Measurements from ENCODE around the gene SHLD2.
"Not testable (repeated sequence)": the region's sequence is repeated elsewhere in the genome, so short reads cannot be mapped to it uniquely, and the experiment has no call there.

SHLD2 gene

GRCh38 chr10:87213806-87214205, 118.8 kb downstream of the SHLD2 start:
- H3K27me3 ChIP-seq (ENCODE audit: control insufficient read depth in 3 of 3, insufficient read depth in 3 of 3, low read depth in 1 of 3, low read length in 3 of 3); DNase-seq (ENCODE audit: low spot score); H3K4me2 ChIP-seq (ENCODE audit: insufficient read depth, low read length, poor library complexity, severe bottlenecking); H2BK15ac ChIP-seq (ENCODE audit: low read length); H2BK12ac ChIP-seq (ENCODE audit: low read length); H3K9ac ChIP-seq (ENCODE audit: low read depth, low read length, poor library complexity); H2BK120ac ChIP-seq (ENCODE audit: low read depth, low read length); H2AFZ ChIP-seq (ENCODE audit: low read length); H2BK5ac ChIP-seq (ENCODE audit: low read length); H3K23ac ChIP-seq (ENCODE audit: low read depth, low read length, poor library complexity); H3K4ac ChIP-seq (ENCODE audit: low read length); H2AK5ac ChIP-seq (ENCODE audit: low read depth, low read length); H3K4me1 ChIP-seq (ENCODE audit: control insufficient read depth in 2 of 2, insufficient read depth in 1 of 2, low read depth in 1 of 2, low read length in 2 of 2); H3K9me3 ChIP-seq (replicated peaks in 1 of 2; ENCODE audit: control insufficient read depth in 2 of 2, insufficient read depth in 1 of 2, low read depth in 1 of 2, low read length in 2 of 2); H3K36me3 ChIP-seq (replicated peaks in 1 of 2; ENCODE audit: control insufficient read depth in 2 of 2, insufficient read depth in 2 of 2, low read length in 2 of 2); H4K8ac ChIP-seq (ENCODE audit: low read depth, low read length); H3K14ac ChIP-seq (ENCODE audit: low read length); H3K18ac ChIP-seq (ENCODE audit: low read length); H3K4me3 ChIP-seq (ENCODE audit: low read length in 2 of 2); H3K27ac ChIP-seq (replicated peaks; ENCODE audit: low read length); H4K91ac ChIP-seq (ENCODE audit: low read depth, low read length, poor library complexity); H3K79me1 ChIP-seq (ENCODE audit: low read depth, low read length): not testable (repeated sequence)
- no CpG with 5 or more reads among the region's 21 CpGs for WGBS, 2 donors (ENCODE audit: extremely low coverage in 2 of 2, insufficient read length in 2 of 2, insufficient replicate concordance in 1 of 2)

GRCh38 chr10:87216120-87216519, 121.1 kb downstream of the SHLD2 start:
- not testable (repeated sequence) for H3K9me3 ChIP-seq (replicated peaks in 1 of 2; ENCODE audit: control insufficient read depth in 2 of 2, insufficient read depth in 1 of 2, low read depth in 1 of 2, low read length in 2 of 2); H2AFZ ChIP-seq (ENCODE audit: low read length); H3K9ac ChIP-seq (ENCODE audit: low read depth, low read length, poor library complexity); H3K4ac ChIP-seq (ENCODE audit: low read length); H4K91ac ChIP-seq (ENCODE audit: low read depth, low read length, poor library complexity); H3K4me3 ChIP-seq (ENCODE audit: low read length in 2 of 2); H3K4me2 ChIP-seq (ENCODE audit: insufficient read depth, low read length, poor library complexity, severe bottlenecking); H2BK12ac ChIP-seq (ENCODE audit: low read length); H3K4me1 ChIP-seq (ENCODE audit: control insufficient read depth in 2 of 2, insufficient read depth in 1 of 2, low read depth in 1 of 2, low read length in 2 of 2); H3K27me3 ChIP-seq (ENCODE audit: control insufficient read depth in 3 of 3, insufficient read depth in 3 of 3, low read depth in 1 of 3, low read length in 3 of 3); H2BK120ac ChIP-seq (ENCODE audit: low read depth, low read length); H3K18ac ChIP-seq (ENCODE audit: low read length); DNase-seq (ENCODE audit: low spot score); H3K14ac ChIP-seq (ENCODE audit: low read length); H3K27ac ChIP-seq (replicated peaks; ENCODE audit: low read length); H3K36me3 ChIP-seq (replicated peaks in 1 of 2; ENCODE audit: control insufficient read depth in 2 of 2, insufficient read depth in 2 of 2, low read length in 2 of 2); H4K8ac ChIP-seq (ENCODE audit: low read depth, low read length); H3K23ac ChIP-seq (ENCODE audit: low read depth, low read length, poor library complexity); H2AK5ac ChIP-seq (ENCODE audit: low read depth, low read length); H2BK5ac ChIP-seq (ENCODE audit: low read length); H3K79me1 ChIP-seq (ENCODE audit: low read depth, low read length); H2BK15ac ChIP-seq (ENCODE audit: low read length)
- WGBS, 2 donors (ENCODE audit: extremely low coverage in 2 of 2, insufficient read length in 2 of 2, insufficient replicate concordance in 1 of 2) = no CpG with 5 or more reads among the region's 11 CpGs

- WGBS, 2 donors (ENCODE audit: extremely low coverage in 2 of 2, insufficient read length in 2 of 2, insufficient replicate concordance in 1 of 2) = no CpG with 5 or more reads among the region's 5 CpGs
- not testable (repeated sequence) for H3K27ac ChIP-seq (replicated peaks; ENCODE audit: low read length); H3K4ac ChIP-seq (ENCODE audit: low read length); H3K4me1 ChIP-seq (ENCODE audit: control insufficient read depth in 2 of 2, insufficient read depth in 1 of 2, low read depth in 1 of 2, low read length in 2 of 2); H3K27me3 ChIP-seq (ENCODE audit: control insufficient read depth in 3 of 3, insufficient read depth in 3 of 3, low read depth in 1 of 3, low read length in 3 of 3); H4K91ac ChIP-seq (ENCODE audit: low read depth, low read length, poor library complexity); H2BK15ac ChIP-seq (ENCODE audit: low read length); H3K4me2 ChIP-seq (ENCODE audit: insufficient read depth, low read length, poor library complexity, severe bottlenecking); H3K36me3 ChIP-seq (replicated peaks in 1 of 2; ENCODE audit: control insufficient read depth in 2 of 2, insufficient read depth in 2 of 2, low read length in 2 of 2); H3K23ac ChIP-seq (ENCODE audit: low read depth, low read length, poor library complexity); H2AK5ac ChIP-seq (ENCODE audit: low read depth, low read length); H3K79me1 ChIP-seq (ENCODE audit: low read depth, low read length); H2BK5ac ChIP-seq (ENCODE audit: low read length); H3K14ac ChIP-seq (ENCODE audit: low read length); H4K8ac ChIP-seq (ENCODE audit: low read depth, low read length); H3K18ac ChIP-seq (ENCODE audit: low read length); H3K9me3 ChIP-seq (replicated peaks in 1 of 2; ENCODE audit: control insufficient read depth in 2 of 2, insufficient read depth in 1 of 2, low read depth in 1 of 2, low read length in 2 of 2); H2AFZ ChIP-seq (ENCODE audit: low read length); DNase-seq (ENCODE audit: low spot score); H2BK120ac ChIP-seq (ENCODE audit: low read depth, low read length); H2BK12ac ChIP-seq (ENCODE audit: low read length); H3K9ac ChIP-seq (ENCODE audit: low read depth, low read length, poor library complexity); H3K4me3 ChIP-seq (ENCODE audit: low read length in 2 of 2)
These were observed 124.4 kb downstream of the SHLD2 start for GRCh38 chr10:87219370-87219769.

- not testable (repeated sequence) for H3K9me3 ChIP-seq (replicated peaks in 1 of 2; ENCODE audit: control insufficient read depth in 2 of 2, insufficient read depth in 1 of 2, low read depth in 1 of 2, low read length in 2 of 2); H3K79me1 ChIP-seq (ENCODE audit: low read depth, low read length); H3K27me3 ChIP-seq (ENCODE audit: control insufficient read depth in 3 of 3, insufficient read depth in 3 of 3, low read depth in 1 of 3, low read length in 3 of 3); H3K4ac ChIP-seq (ENCODE audit: low read length); H2BK15ac ChIP-seq (ENCODE audit: low read length); H2AK5ac ChIP-seq (ENCODE audit: low read depth, low read length); H3K14ac ChIP-seq (ENCODE audit: low read length); H3K18ac ChIP-seq (ENCODE audit: low read length); H4K8ac ChIP-seq (ENCODE audit: low read depth, low read length); H3K27ac ChIP-seq (replicated peaks; ENCODE audit: low read length); H3K36me3 ChIP-seq (replicated peaks in 1 of 2; ENCODE audit: control insufficient read depth in 2 of 2, insufficient read depth in 2 of 2, low read length in 2 of 2); H3K4me1 ChIP-seq (ENCODE audit: control insufficient read depth in 2 of 2, insufficient read depth in 1 of 2, low read depth in 1 of 2, low read length in 2 of 2); H2BK12ac ChIP-seq (ENCODE audit: low read length); H3K4me3 ChIP-seq (ENCODE audit: low read length in 2 of 2); DNase-seq (ENCODE audit: low spot score); H3K23ac ChIP-seq (ENCODE audit: low read depth, low read length, poor library complexity); H3K4me2 ChIP-seq (ENCODE audit: insufficient read depth, low read length, poor library complexity, severe bottlenecking); H2BK120ac ChIP-seq (ENCODE audit: low read depth, low read length); H4K91ac ChIP-seq (ENCODE audit: low read depth, low read length, poor library complexity); H3K9ac ChIP-seq (ENCODE audit: low read depth, low read length, poor library complexity); H2AFZ ChIP-seq (ENCODE audit: low read length); H2BK5ac ChIP-seq (ENCODE audit: low read length)
- WGBS, 2 donors (ENCODE audit: extremely low coverage in 2 of 2, insufficient read length in 2 of 2, insufficient replicate concordance in 1 of 2) = no CpG with 5 or more reads among the region's 30 CpGs
These were observed 127.8 kb downstream of the SHLD2 start for GRCh38 chr10:87222789-87223188.

Measured in neuronal stem cell (in vitro differentiated cells).